ENCODE results near the gene ZNF385B. TPM values are rescaled to one million over a fixed set of nuclear protein-coding genes. Genes with fewer than 3 reads are reported as not detected.

Gene ZNF385B
- total and polyA plus RNA-seq, 3 donors from 2014 or later: 28.1 to 40.3 (median 37.4) TPM

- Histone ChIP-seq H3K27ac (no peak overlapping the region), H3K27me3 (no peaks in the 10 kb centered on the region), H3K4me1 (no peaks in the 10 kb centered on the region), H3K36me3 (ENCODE audit: low read depth, missing control alignments) (no peaks in the 10 kb centered on the region), H3K9me3 (no peaks in the 10 kb centered on the region), H3K4me3 (no peak overlapping the region)
- TF ChIP-seq POLR2A (IDR thresholded peaks at IDR 0.05) (no peak), CTCF (IDR thresholded peaks at IDR 0.05) (no peak)
- 77 to 78% methylated on average over 4 of the region's 4 CpGs for WGBS, 2 donors
- DNase-seq: no peak
- intact Hi-C loops (cut with DNase I; ENCODE audit: low total_unique reads): no loop called here
These were observed 150.0 kb downstream of the ZNF385B start for GRCh38 chr2:179711375-179711774.

GRCh38 chr2:179703702-179704101 lies 157.7 kb downstream of the ZNF385B start:
- DNase-seq: no peak
- H3K4me3 ChIP-seq: no peak overlapping the region
- TF ChIP-seq CTCF (IDR thresholded peaks at IDR 0.05): no peak
- no peak for TF ChIP-seq POLR2A (IDR thresholded peaks at IDR 0.05)
- H3K36me3 ChIP-seq (ENCODE audit: low read depth, missing control alignments): no peaks in the 10 kb centered on the region
- H3K27me3 ChIP-seq: no peaks in the 10 kb centered on the region
- no peaks in the 10 kb centered on the region for H3K9me3 ChIP-seq
- WGBS, 2 donors: 83 to 88% methylated on average over 1 of the region's 1 CpG
- intact Hi-C loops (cut with DNase I; ENCODE audit: low total_unique reads): no loop called here
- no peaks in the 10 kb centered on the region for H3K4me1 ChIP-seq
- H3K27ac ChIP-seq: no peak overlapping the region

DNA sequence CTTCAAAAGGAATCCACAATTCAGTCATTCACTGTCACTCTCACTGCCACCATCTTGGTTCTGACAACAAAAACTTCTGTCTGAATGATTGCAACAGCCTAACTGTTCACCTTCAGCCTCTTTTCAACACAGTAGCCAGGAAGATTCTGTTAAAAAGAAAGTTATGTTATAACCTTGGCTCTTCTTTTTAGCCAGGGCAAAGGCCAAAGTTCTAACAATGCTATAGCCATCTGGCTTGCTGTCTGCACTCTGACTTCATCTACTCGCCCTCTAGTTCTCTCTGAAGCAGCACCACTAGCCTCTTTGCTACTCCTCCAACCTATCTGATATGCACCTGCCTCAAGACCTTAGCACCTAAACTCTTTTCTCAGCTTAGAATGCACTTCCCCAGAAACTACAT lies 158.5 kb downstream of the ZNF385B start:
- TF ChIP-seq POLR2A (IDR thresholded peaks at IDR 0.05) (no peak), CTCF (IDR thresholded peaks at IDR 0.05) (no peak)
- WGBS, 2 donors: 74 to 79% methylated on average over 1 of the region's 1 CpG

DNA sequence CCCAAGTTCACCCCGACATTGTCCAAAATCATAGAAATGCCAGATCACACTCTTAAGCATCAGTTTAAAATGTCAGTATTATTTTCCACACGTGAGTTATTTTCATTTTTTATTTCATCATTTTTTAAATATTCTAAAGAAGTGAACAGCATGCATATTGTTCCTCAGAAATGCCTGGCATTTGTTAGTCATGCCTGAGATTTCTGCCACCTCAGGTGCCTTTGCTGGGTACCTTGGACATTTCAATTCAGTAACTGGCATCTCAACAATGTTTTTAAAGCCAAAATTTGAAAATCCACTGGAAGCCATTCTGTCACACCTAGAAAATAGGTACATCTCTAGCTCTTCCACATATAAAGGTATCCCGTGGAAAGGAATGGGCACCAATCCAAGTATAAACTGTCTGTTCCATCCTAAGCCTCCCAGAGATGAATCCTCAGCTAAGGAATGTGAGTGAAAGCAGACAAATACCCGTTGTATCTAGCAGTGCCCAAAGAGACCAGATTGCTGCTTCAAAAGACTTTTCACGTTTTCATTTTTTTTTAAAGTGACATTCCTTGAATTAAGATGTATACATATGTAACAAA lies 159.8 kb downstream of the ZNF385B start:
- intact Hi-C loops (cut with DNase I; ENCODE audit: low total_unique reads): no loop called here
- TF ChIP-seq CTCF (IDR thresholded peaks at IDR 0.05) (no peak), POLR2A (IDR thresholded peaks at IDR 0.05) (no peak)
- H3K4me3 ChIP-seq: no peak overlapping the region

More for the DNA sequence above, 158.5 kb downstream of the ZNF385B start:
- intact Hi-C loops (cut with DNase I; ENCODE audit: low total_unique reads): no loop called here
- Histone ChIP-seq H3K36me3 (ENCODE audit: low read depth, missing control alignments) (no peaks in the 10 kb centered on the region), H3K4me1 (no peaks in the 10 kb centered on the region), H3K27me3 (no peaks in the 10 kb centered on the region), H3K27ac (no peak overlapping the region), H3K4me3 (no peak overlapping the region), H3K9me3 (no peaks in the 10 kb centered on the region)
- no peak for DNase-seq

DNA sequence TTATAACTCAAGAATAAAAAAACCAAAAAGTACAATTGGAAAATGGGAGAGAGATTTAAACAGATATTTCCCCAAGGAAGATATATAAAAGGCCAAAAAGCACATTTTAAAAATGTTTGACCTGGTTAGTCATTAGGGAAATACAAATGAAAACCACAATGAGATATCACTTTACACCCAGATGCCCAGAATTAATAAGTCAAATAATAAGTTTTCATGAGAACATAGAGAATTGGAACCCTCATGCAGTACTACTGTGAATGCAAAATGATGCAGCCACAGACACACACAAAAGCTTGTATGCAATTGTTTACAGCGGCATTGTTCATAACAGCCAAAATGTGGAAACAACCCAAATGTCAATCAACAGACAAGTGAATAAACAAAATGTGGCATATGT lies 165.9 kb downstream of the ZNF385B start:
- Histone ChIP-seq H3K4me1 (no peaks in the 10 kb centered on the region), H3K4me3 (no peak overlapping the region), H3K36me3 (ENCODE audit: low read depth, missing control alignments) (no peaks in the 10 kb centered on the region), H3K27ac (no peak overlapping the region), H3K9me3 (no peaks in the 10 kb centered on the region), H3K27me3 (no peaks in the 10 kb centered on the region)
- intact Hi-C loops (cut with DNase I; ENCODE audit: low total_unique reads): no loop called here
- DNase-seq: no peak
- no peak for TF ChIP-seq CTCF (IDR thresholded peaks at IDR 0.05)
- no peak for TF ChIP-seq POLR2A (IDR thresholded peaks at IDR 0.05)
- 88 to 90% methylated on average over 1 of the region's 1 CpG for WGBS, 2 donors

More for the DNA sequence above, 159.8 kb downstream of the ZNF385B start:
- no peak overlapping the region for H3K27ac ChIP-seq
- no peaks in the 10 kb centered on the region for H3K36me3 ChIP-seq (ENCODE audit: low read depth, missing control alignments)
- 54% methylated on average over 5 of the region's 5 CpGs for WGBS, 2 donors
- H3K9me3 ChIP-seq: no peaks in the 10 kb centered on the region
- H3K27me3 ChIP-seq: no peaks in the 10 kb centered on the region
- no peaks in the 10 kb centered on the region for H3K4me1 ChIP-seq
- DNase-seq: no peak
